Stomach (tissue), 9 donors: ENCODE data around the gene SNCB. TPM values are rescaled to one million over a fixed set of nuclear protein-coding genes. Genes with fewer than 3 reads are reported as not detected.

Experiments used
- DNase-seq, 2 donors: peaks; one replicate each; pipeline versions ENCODE4 v3.0.0 to v3.0.0-alpha.2; 2013 to 2019
- H3K27ac ChIP-seq, 5 donors: fragments of 200-600 bp in 4 of 5; sonication (generic) in 4 of 5; one replicate each; pipeline ENCODE4 v1.5.1; 2013 to 2019; ENCODE audit warnings: mild to moderate bottlenecking in 1 of 5, moderate library complexity in 1 of 5
- H3K27me3 ChIP-seq, 3 donors: fragments of 200-600 bp; sonication (generic); one replicate each; pipeline ENCODE4 v1.5.1; 2017 to 2019; ENCODE audit warnings: mixed run types in 1 of 3
- H3K36me3 ChIP-seq, 4 donors: fragments of 200-600 bp; sonication (generic); 1 replicate in 3 of 4; 2 replicates in 1 of 4; pipeline ENCODE4 v1.5.1; 2016 to 2019
- H3K4me1 ChIP-seq, 4 donors: fragments of 200-600 bp; sonication (generic); one replicate each; pipeline ENCODE4 v1.5.1; 2016 to 2019
- H3K4me3 ChIP-seq, 4 donors: fragments of 200-600 bp; sonication (generic) in 3 of 4; one replicate each; pipeline ENCODE4 v1.5.1; 2016 to 2019; ENCODE audit warnings: mild to moderate bottlenecking in 1 of 4
- H3K9me3 ChIP-seq, 4 donors: fragments of 200-600 bp; sonication (generic); one replicate each; pipeline ENCODE4 v1.5.1; 2016 to 2019
- CTCF ChIP-seq, 7 experiments: fragments of 450-650 bp in 4 of 7; fragments of 200-600 bp in 3 of 7; sonication (generic) in 3 of 7; IDR thresholded peaks; one replicate each; pipeline ENCODE4 v1.5.1; 2016 to 2019; ENCODE audit warnings: antibody characterized with exemption in 7 of 7, control low read depth in 2 of 7, mild to moderate bottlenecking in 1 of 7
- EP300 ChIP-seq: sonication (generic); formaldehyde crosslinking; IDR thresholded peaks from one replicate; pipeline ENCODE4 v1.6.1; 2017; ENCODE audit warnings: antibody characterized with exemption
- POLR2A ChIP-seq, 4 donors: fragments of 450-650 bp; IDR thresholded peaks; one replicate each; pipeline ENCODE4 v1.6.1; 2016; ENCODE audit warnings: antibody characterized with exemption in 4 of 4, control low read depth in 2 of 4, mild to moderate bottlenecking in 1 of 4, moderate library complexity in 1 of 4
- POLR2AphosphoS5 ChIP-seq, 3 donors: sonication (generic); formaldehyde crosslinking; IDR thresholded peaks; one replicate each; pipeline ENCODE4 v1.6.1; 2016; ENCODE audit warnings: antibody characterized with exemption in 3 of 3
- WGBS, 5 donors: extraction: QIAGEN DNeasy Blood & Tissue Kit in 3 of 5; methylation state at CpG; one replicate each; pipeline versions ENCODE4 v1.1.5 to v1.1.7; 2013 to 2018; 5-methylcytosine and 5-hydroxymethylcytosine counted together
- intact Hi-C: fragments of 100-400 bp; cut with DNase I; formaldehyde crosslinking; loops from one replicate; pipeline ENCODE4 v1.15.1; 2023; ENCODE audit warnings: low total_unique reads
- polyA plus RNA-seq, 3 donors: library from polyadenylated mRNA; stranded (reverse); fragments of 200-250 nt; gene quantifications; one replicate each; pipeline ENCODE4 v1.2.3, GENCODE V29; 2013
- total RNA-seq, 5 donors: library from RNA; depleted of rRNA; stranded (reverse); fragments of >200 nt; gene quantifications; one replicate each; pipeline versions ENCODE4 v1.1.0 to v1.2.3, GENCODE V29; 2014 to 2016
- donor health status: healthy with polysubstance abuse.
- donor health status: Bipolar disorder and iron deficiency.
- donor health status: healthy.

Gene SNCB
- total and polyA plus RNA-seq, 8 donors, result not detected

DNA sequence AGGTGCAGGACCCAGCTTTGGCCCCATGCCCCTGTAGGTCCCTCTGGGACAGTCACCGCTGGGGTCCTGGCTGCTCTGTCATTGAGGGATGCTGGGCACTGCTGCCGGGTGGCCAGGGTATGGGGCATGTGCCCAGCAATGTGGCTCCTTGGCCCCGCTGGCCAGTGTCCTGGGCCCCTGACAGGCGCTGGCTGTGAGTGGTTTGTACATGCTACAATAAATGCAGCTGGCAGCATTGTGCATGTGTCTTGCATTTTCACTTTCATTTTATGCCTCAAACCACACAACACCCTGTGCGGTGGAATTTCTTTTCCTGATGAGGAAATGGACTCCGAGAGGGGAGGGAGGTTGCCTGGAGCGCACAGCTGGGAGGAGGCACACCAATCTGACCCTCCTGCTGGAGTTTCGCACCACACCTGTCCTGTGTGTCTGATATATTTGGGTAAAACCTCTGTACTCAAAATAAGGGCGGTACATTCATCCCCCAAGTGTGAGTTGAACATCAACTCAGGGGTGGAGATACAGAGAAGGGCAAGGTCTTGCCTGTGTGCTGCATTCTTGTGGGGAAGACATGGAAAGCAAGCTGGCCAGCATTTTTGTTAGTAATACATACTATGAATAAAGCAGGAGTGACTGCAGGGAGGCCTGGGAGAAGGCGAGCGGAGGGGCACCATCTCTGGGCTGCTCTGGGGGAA, 28.6 kb upstream of the SNCB start:
- TF ChIP-seq POLR2A (IDR thresholded peaks at IDR 0.05) (no peak), POLR2AphosphoS5 (IDR thresholded peaks at IDR 0.05) (peak in 1 of 3 donors; percentile 56)
- peak; percentile 35 to 57 for DNase-seq
- Histone ChIP-seq H3K4me3 (peak overlapping the region in 3 of 4 donors; percentile 12 to 31 (median 23)), H3K4me1 (peaks cover 9 to 34% (median 26%) of the 10 kb centered on the region in 4 donors), H3K27me3 (peaks cover 0 to 29% (median 7%) of the 10 kb centered on the region in 3 donors), H3K36me3 (peaks cover 0 to 39% (median 39%) of the 10 kb centered on the region in 4 donors), H3K27ac (peak overlapping the region in 3 of 5 donors; percentile 11 to 57 (median 37)), H3K9me3 (no peaks in the 10 kb centered on the region)
- WGBS, 5 donors, result 36 to 56% (median 46%) methylated on average over 8 to 11 of the region's 11 CpGs
- intact Hi-C loops, result no loop called here

- H3K36me3 ChIP-seq, result peaks cover 0 to 48% (median 47%) of the 10 kb centered on the region in 4 donors
- 49 to 73% (median 53%) methylated on average over 6 to 14 of the region's 14 CpGs for WGBS, 5 donors
- no peak for TF ChIP-seq POLR2A (IDR thresholded peaks at IDR 0.05)
- peak in 5 of 7 experiments; percentile 41 to 81 (median 69) for TF ChIP-seq CTCF (IDR thresholded peaks at IDR 0.05)
- TF ChIP-seq EP300, result no peak
- TF ChIP-seq POLR2AphosphoS5 (IDR thresholded peaks at IDR 0.05), result no peak
Observed at GRCh38 chr5:176658007-176658599, 27.8 kb upstream of the SNCB start.

GRCh38 chr5:176656467-176656990, 26.2 kb upstream of the SNCB start:
- Histone ChIP-seq H3K27ac (no peak overlapping the region), H3K4me1 (peaks cover 14 to 52% (median 28%) of the 10 kb centered on the region in 4 donors), H3K27me3 (peaks cover 0 to 7% (median 0%) of the 10 kb centered on the region in 3 donors), H3K4me3 (no peak overlapping the region), H3K9me3 (no peaks in the 10 kb centered on the region), H3K36me3 (peaks cover 0 to 59% (median 56%) of the 10 kb centered on the region in 4 donors)
- intact Hi-C loops, result no loop called here
- 85 to 91% (median 88%) methylated on average over 8 to 13 of the region's 13 CpGs for WGBS, 5 donors
- TF ChIP-seq POLR2AphosphoS5 (IDR thresholded peaks at IDR 0.05), result no peak
- TF ChIP-seq POLR2A (IDR thresholded peaks at IDR 0.05), result no peak
- no peak for TF ChIP-seq EP300
- no peak for TF ChIP-seq CTCF (IDR thresholded peaks at IDR 0.05)
- DNase-seq, result no peak

More at GRCh38 chr5:176658007-176658599, 27.8 kb upstream of the SNCB start:
- Histone ChIP-seq H3K27me3 (peaks cover 0 to 20% (median 7%) of the 10 kb centered on the region in 3 donors), H3K27ac (peak overlapping the region in 2 of 5 donors; percentile 32 to 37), H3K4me3 (no peak overlapping the region), H3K9me3 (no peaks in the 10 kb centered on the region), H3K4me1 (peaks cover 10 to 43% (median 28%) of the 10 kb centered on the region in 4 donors)
- intact Hi-C loops, result no loop called here
- DNase-seq, result peak; percentile 72 to 87

DNA sequence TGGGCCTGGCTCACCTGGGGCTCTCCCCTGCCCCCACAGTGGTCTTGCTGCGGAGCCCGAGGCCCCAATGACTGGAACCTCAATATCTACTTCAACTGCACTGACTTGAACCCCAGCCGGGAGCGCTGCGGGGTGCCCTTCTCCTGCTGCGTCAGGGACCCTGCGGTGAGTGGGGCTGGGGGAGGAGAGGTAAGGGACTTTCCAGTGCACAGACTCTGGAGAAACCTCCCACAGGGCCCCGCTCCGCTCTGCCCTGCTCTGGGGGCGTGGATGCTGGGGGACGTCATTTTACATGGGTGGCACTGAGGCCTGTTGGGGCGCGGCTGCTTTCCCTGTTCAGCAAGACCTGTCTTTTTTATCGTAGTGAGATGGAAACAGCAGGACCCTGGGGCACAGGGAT, 24.5 kb upstream of the SNCB start:
- TF ChIP-seq CTCF (IDR thresholded peaks at IDR 0.05), result no peak
- TF ChIP-seq POLR2A (IDR thresholded peaks at IDR 0.05), result no peak
- no peak for TF ChIP-seq POLR2AphosphoS5 (IDR thresholded peaks at IDR 0.05)
- no peak for TF ChIP-seq EP300
- Histone ChIP-seq H3K27me3 (no peaks in the 10 kb centered on the region), H3K4me3 (no peak overlapping the region), H3K36me3 (peaks cover 0 to 59% (median 56%) of the 10 kb centered on the region in 4 donors), H3K27ac (no peak overlapping the region), H3K4me1 (peaks cover 14 to 56% (median 20%) of the 10 kb centered on the region in 4 donors), H3K9me3 (no peaks in the 10 kb centered on the region)
- 84 to 94% (median 94%) methylated on average over 13 to 14 of the region's 14 CpGs; no CpG with 5 or more reads in 1 of the 5 donors for WGBS, 5 donors
- no peak for DNase-seq
- intact Hi-C loops, result no loop called here
